Measurements from ENCODE around the gene SLC38A3.

Gene SLC38A3

GRCh38 chr3:50165910-50166538, 39.0 kb upstream of the SLC38A3 start:
- Histone ChIP-seq H3K4me2 (no peak overlapping the region), H3K9ac (no peak overlapping the region), H3K4me3 (IDR thresholded peaks at IDR 0.05; ENCODE audit: insufficient read depth, low read depth, low read length) (no peak overlapping the region), H2AFZ (ENCODE audit: low read depth) (no peak overlapping the region), H3K79me2 (ENCODE audit: insufficient read depth, low read depth) (no peaks in the 10 kb centered on the region), H3K36me3 (ENCODE audit: insufficient read depth) (no peaks in the 10 kb centered on the region), H3K27me3 (ENCODE audit: insufficient read depth, low read depth) (peaks cover 5% of the 10 kb centered on the region; the same call in 1 of the 2 replicates), H4K20me1 (ENCODE audit: insufficient read depth) (no peaks in the 10 kb centered on the region), H3K4me1 (ENCODE audit: low read depth, poor library complexity, severe bottlenecking) (no peaks in the 10 kb centered on the region), H3K27ac (no peak overlapping the region)
- TF ChIP-seq, protein P1, sequence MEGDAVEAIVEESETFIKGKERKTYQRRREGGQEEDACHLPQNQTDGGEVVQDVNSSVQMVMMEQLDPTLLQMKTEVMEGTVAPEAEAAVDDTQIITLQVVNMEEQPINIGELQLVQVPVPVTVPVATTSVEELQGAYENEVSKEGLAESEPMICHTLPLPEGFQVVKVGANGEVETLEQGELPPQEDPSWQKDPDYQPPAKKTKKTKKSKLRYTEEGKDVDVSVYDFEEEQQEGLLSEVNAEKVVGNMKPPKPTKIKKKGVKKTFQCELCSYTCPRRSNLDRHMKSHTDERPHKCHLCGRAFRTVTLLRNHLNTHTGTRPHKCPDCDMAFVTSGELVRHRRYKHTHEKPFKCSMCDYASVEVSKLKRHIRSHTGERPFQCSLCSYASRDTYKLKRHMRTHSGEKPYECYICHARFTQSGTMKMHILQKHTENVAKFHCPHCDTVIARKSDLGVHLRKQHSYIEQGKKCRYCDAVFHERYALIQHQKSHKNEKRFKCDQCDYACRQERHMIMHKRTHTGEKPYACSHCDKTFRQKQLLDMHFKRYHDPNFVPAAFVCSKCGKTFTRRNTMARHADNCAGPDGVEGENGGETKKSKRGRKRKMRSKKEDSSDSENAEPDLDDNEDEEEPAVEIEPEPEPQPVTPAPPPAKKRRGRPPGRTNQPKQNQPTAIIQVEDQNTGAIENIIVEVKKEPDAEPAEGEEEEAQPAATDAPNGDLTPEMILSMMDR (conservative IDR thresholded peaks at IDR 0.05; ENCODE audit: low read depth, low read length), result no peak

DNA sequence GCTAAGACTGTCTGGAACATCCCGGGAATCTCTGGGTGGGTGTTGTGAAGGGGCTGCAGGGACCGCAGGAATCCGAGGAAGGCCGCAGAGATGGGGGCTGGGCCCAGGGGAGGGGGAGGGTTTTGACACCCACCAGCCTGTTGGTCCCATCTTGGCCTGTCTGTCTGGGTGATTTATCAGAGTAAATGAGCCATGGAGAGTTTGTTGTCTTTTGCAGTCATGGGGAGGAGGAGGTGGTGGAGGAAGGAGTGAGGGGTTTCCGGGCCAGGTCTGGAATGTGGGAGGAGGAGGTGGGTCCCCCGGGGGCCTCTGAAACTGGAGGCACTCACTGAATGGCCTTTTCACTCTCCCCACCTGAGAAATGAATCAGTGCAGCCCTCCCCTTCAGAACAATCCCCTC, 38.5 kb upstream of the SLC38A3 start:
- H3K4me2 ChIP-seq, result no peak overlapping the region
- no peak overlapping the region for H3K4me3 ChIP-seq (IDR thresholded peaks at IDR 0.05; ENCODE audit: insufficient read depth, low read depth, low read length)
- H2AFZ ChIP-seq (ENCODE audit: low read depth), result no peak overlapping the region
- H3K9ac ChIP-seq, result no peak overlapping the region
- no peaks in the 10 kb centered on the region for H3K79me2 ChIP-seq (ENCODE audit: insufficient read depth, low read depth)
- no peak overlapping the region for H3K27ac ChIP-seq
- TF ChIP-seq, protein P1 (conservative IDR thresholded peaks at IDR 0.05; ENCODE audit: low read depth, low read length), result no peak
- H3K36me3 ChIP-seq (ENCODE audit: insufficient read depth), result no peaks in the 10 kb centered on the region
- peaks cover 5% of the 10 kb centered on the region; the same call in 1 of the 2 replicates for H3K27me3 ChIP-seq (ENCODE audit: insufficient read depth, low read depth)
- H3K4me1 ChIP-seq (ENCODE audit: low read depth, poor library complexity, severe bottlenecking), result no peaks in the 10 kb centered on the region
- no peaks in the 10 kb centered on the region for H4K20me1 ChIP-seq (ENCODE audit: insufficient read depth)

- Histone ChIP-seq H3K27me3 (ENCODE audit: insufficient read depth, low read depth) (peaks cover 5% of the 10 kb centered on the region; the same call in 1 of the 2 replicates), H3K27ac (no peak overlapping the region), H3K9ac (no peak overlapping the region), H3K79me2 (ENCODE audit: insufficient read depth, low read depth) (no peaks in the 10 kb centered on the region), H4K20me1 (ENCODE audit: insufficient read depth) (no peaks in the 10 kb centered on the region), H3K4me2 (no peak overlapping the region), H3K4me1 (ENCODE audit: low read depth, poor library complexity, severe bottlenecking) (no peaks in the 10 kb centered on the region), H3K4me3 (IDR thresholded peaks at IDR 0.05; ENCODE audit: insufficient read depth, low read depth, low read length) (no peak overlapping the region), H2AFZ (ENCODE audit: low read depth) (no peak overlapping the region), H3K36me3 (ENCODE audit: insufficient read depth) (no peaks in the 10 kb centered on the region)
- TF ChIP-seq, protein P1 (conservative IDR thresholded peaks at IDR 0.05; ENCODE audit: low read depth, low read length), result no peak
Observed at GRCh38 chr3:50167069-50167840, 37.8 kb upstream of the SLC38A3 start.

GRCh38 chr3:50167841-50168209, 37.2 kb upstream of the SLC38A3 start:
- no peak overlapping the region for H2AFZ ChIP-seq (ENCODE audit: low read depth)
- H4K20me1 ChIP-seq (ENCODE audit: insufficient read depth), result no peaks in the 10 kb centered on the region
- H3K27me3 ChIP-seq (ENCODE audit: insufficient read depth, low read depth), result peaks cover 2% of the 10 kb centered on the region; the same call in 1 of the 2 replicates
- H3K27ac ChIP-seq, result no peak overlapping the region
- no peak overlapping the region for H3K9ac ChIP-seq
- no peaks in the 10 kb centered on the region for H3K36me3 ChIP-seq (ENCODE audit: insufficient read depth)
- no peak overlapping the region for H3K4me3 ChIP-seq (IDR thresholded peaks at IDR 0.05; ENCODE audit: insufficient read depth, low read depth, low read length)
- H3K4me2 ChIP-seq, result no peak overlapping the region
- H3K79me2 ChIP-seq (ENCODE audit: insufficient read depth, low read depth), result no peaks in the 10 kb centered on the region
- no peaks in the 10 kb centered on the region for H3K4me1 ChIP-seq (ENCODE audit: low read depth, poor library complexity, severe bottlenecking)
- TF ChIP-seq, protein P1 (conservative IDR thresholded peaks at IDR 0.05; ENCODE audit: low read depth, low read length), result no peak
